ENCODE results near the gene TRAPPC10.
"Not testable (repeated sequence)": the region's sequence is repeated elsewhere in the genome, so short reads cannot be mapped to it uniquely, and the experiment has no call there.

Gene TRAPPC10

DNA sequence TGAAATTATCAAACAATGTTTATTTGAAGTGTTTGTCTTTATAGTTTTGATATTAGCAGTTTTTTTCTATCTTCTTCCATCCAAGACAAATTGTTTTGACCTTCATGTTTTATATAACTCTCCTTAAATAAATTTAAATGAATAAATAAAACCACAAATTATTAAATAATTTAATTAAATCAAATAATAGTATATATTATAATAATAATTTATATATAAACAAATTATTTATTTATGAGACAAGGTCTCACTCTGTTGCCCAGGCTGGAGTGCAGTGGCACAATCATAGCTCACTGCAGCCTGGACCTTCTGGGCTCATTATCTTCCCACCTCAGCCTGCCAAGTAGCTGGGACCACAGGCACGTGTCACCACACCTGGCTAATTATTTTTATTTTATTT, 82.7 kb downstream of the TRAPPC10 start:
- DNase-seq, result no peak

GRCh38 chr21:44098507-44098906, 86.4 kb downstream of the TRAPPC10 start:
- DNase-seq, result not testable (repeated sequence)

DNA sequence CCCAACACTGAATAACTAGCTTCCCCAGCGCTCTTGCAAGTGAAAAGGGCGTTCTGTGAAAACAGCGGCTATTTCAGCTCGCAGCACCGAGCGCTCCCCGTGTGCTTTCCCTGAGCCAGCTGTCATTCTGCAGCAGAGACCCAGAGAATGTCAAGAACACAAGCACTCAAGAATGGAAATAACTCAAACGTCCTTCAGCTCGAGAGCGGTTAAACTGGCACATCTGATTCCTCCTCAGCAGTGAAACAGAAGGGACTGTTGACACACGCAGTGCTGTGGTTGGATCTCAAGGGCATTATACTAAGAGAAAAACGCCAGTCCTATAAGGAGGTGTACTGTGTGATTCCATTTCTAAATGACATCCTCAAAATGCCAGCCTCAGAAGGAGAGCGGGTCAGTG, 86.9 kb downstream of the TRAPPC10 start:
- not testable (repeated sequence) for DNase-seq

- DNase-seq, result not testable (repeated sequence)
These were observed 95.0 kb downstream of the TRAPPC10 start, which contains the start of gene PWP2 for GRCh38 chr21:44107026-44107501. Gene PWP2 (plus strand): TSS chr21:44107399. CDS start chr21:44107417, 18 bp downstream.

DNA sequence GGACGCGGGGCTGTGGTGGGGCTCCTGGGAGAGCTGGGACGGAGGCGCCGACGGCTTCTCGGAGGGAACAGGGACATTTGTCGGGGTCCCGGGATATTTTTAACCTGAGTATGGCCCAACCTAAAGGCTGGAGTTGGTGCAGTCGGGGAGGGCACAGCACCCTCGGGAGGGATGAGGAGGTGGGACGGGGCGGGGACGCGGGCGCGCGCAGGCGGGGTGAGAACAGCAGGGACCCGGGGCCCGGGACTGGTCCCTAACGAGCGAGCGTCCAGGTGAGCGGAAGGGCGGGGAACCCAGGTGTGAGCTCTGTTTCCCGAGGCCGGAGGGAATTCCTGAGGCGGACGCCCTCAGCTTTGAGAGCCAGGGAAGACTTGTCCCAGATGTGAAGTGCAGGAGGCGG, 95.5 kb downstream of the TRAPPC10 start:
- DNase-seq, result not testable (repeated sequence)

GRCh38 chr21:44113702-44114371, 101.7 kb downstream of the TRAPPC10 start:
- DNase-seq, result not testable (repeated sequence)

- DNase-seq, result not testable (repeated sequence)
These were observed 110.0 kb downstream of the TRAPPC10 start for GRCh38 chr21:44122131-44122530.

GRCh38 chr21:44127827-44128226, 115.7 kb downstream of the TRAPPC10 start:
- DNase-seq, result not testable (repeated sequence)

DNA sequence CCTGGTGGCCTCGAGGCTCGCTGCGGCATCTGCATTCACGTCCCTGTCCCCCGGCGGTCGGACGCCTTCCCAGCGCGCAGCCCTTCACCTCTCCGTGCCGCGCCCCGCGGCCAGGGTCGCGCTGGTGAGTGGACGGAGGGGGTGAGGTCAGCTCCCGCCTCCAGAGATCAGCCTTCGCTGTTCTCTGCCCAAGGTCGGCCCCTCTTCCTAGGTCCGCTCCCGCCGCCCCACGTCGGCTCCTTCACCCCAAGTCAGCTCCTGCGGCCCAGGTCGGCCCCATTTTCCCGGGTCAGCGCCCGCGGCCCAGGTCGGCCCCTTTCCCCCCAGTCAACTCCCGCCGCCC, 121.6 kb downstream of the TRAPPC10 start:
- DNase-seq, result not testable (repeated sequence)

- DNase-seq, result not testable (repeated sequence)
These were observed 122.6 kb downstream of the TRAPPC10 start for GRCh38 chr21:44134732-44135131.

GRCh38 chr21:44138039-44138438, 125.9 kb downstream of the TRAPPC10 start:
- not testable (repeated sequence) for DNase-seq

DNA sequence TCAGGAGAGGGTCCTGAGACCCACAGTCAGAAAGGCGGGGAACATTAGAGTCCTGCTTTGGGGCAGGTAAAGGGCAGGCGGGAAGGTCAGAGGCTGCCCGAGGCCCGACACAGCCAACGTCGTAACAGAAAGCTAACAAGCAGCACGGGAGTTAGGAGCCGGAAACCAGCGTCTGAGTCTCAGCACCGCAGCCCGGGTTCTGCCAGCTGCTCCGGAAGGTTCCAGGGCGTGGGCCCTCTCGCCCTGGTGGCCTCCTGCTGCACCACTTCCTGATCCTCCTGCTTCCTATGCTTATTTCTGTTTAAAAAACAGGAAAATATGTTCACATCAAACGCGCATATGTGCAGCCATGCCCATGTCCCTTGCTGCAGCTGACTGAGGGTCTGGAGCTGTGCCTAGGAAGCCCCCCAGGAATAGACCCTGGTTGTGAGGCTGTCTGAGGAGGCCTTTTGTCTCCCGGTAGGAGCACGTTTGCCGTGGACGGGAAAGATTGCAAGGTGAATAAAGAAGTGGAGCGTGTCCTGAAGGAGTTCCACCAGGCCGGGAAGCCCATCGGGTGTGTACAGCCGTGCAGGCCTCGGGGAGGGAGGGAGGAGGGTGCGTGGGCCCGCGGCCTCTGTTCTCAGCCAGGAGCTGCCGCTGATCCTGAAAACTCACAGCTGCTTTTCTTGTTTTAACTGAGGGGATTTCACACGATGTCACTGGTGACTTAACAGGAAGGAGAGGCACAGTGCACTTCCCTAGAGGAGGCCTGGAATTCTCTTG, 127.9 kb downstream of the TRAPPC10 start:
- DNase-seq, result not testable (repeated sequence)

- not testable (repeated sequence) for DNase-seq
These were observed 128.4 kb downstream of the TRAPPC10 start for GRCh38 chr21:44140552-44140932.

- not testable (repeated sequence) for DNase-seq
These were observed 130.4 kb downstream of the TRAPPC10 start for GRCh38 chr21:44142470-44142869.

DNA sequence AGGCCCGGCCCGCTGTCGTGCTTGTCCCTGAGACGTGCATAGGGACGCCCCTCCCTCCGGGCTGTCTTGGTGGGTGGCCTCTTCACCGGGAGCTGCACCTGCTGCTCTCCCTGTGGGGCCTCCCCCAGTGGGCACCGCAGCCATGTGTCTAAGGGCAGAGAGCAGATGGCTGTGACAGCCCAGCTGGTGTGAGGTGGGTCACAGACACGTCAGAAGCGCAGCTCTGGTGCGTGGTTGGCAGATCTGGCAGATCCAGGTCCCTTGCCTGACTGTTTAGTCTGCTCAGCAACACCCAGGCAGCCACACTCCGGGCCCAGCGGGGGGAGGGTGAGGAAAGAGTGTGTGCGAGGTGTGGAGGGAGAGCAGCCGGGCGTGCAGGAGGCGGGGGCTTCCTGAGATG, 131.3 kb downstream of the TRAPPC10 start:
- DNase-seq, result not testable (repeated sequence)

- not testable (repeated sequence) for DNase-seq
These were observed 131.9 kb downstream of the TRAPPC10 start for GRCh38 chr21:44143996-44144395.

DNA sequence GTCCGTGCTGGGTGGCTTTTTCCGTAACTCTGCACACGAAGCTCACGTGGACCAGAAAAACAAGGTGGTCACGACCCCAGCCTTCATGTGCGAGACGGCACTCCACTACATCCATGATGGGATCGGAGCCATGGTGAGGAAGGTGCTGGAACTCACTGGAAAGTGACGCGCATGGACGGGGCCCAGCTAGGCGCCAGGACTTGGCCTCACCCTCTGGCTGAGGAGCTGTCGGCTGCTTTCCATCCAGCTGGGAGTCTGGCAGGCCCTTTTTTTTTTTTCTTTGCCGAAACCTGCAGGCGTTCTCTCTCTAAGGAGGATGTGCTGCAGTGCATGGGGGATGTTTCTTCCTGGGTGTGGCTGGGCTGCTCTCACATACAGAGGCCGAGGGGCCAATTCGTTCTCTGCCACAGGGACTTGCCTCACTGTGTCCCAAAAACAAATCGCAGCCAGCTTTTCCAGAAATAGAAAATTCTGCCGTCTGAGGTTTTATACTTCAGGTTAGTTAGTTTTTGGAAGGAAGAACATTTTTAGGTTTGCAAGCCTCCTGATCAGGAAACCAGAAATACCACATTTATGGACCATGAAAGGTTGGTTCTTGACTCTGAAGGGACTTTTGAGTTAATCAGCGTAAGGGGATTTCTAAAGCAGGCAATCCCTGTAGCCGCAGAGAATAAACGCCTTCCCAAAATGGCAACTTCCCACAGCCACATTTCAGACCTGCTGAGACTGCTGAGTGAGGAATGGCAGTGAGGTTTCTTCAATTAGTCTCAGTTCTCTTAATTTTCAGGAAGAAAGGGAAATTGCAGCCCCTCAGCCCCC, 132.9 kb downstream of the TRAPPC10 start:
- not testable (repeated sequence) for DNase-seq

DNA sequence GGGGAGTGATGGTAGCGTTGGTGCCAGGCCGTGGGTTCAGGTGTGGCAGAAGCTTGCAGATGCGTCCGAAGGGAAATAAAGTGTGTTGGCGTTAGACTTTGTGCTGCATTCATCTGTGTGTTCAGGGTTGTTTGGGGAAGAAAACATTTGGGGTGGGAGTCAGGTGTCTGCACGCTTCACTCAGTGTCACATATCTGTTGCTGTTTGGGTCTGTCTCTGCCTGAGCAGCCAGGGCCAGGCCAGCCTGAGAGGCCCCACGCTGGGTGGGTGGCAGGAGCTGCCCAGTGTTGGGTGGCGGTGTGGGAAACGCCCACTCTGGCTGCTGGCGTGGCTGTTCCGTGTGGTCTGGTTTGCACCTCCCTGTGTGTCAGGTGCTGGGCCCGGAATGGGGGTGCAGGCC, 133.5 kb downstream of the TRAPPC10 start:
- DNase-seq, result not testable (repeated sequence)

- not testable (repeated sequence) for DNase-seq
These were observed 135.0 kb downstream of the TRAPPC10 start for GRCh38 chr21:44147108-44147507.

GRCh38 chr21:44150255-44150654, 138.1 kb downstream of the TRAPPC10 start:
- not testable (repeated sequence) for DNase-seq

DNA sequence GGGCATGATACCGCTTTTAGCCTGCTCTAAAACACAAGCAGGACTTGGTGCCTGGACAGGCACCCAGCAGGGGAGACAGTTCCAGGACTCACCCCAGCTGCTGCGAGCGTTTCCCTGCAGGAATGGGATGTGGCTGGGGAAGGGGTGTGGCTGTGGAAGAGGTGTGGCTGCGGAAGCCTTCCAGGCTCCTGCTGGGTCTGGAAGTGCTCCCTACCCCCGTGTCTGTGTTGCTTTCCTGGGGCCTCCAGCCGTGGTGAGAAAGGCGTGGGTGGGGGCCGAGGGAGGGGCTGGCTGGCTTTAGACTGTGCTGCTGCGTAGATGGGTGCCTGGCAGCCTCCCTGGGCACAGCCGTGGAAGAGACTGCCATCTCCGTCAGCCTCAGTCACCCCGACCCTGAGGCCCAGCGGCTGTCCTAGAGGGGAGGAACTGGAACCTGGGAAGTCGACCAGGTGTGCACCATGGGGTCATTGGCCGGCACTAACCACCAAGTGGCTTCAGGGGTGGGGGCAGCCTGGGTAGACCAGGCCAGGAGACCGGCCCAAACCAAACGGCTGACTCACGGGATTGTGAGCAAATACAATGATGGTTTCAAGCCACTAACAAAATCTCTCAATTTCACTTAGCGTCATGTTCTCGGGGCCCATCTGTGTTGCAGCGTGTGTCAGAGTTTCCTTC, 141.2 kb downstream of the TRAPPC10 start:
- not testable (repeated sequence) for DNase-seq

GRCh38 chr21:44153889-44154228, 141.8 kb downstream of the TRAPPC10 start:
- DNase-seq, result not testable (repeated sequence)

- DNase-seq, result not testable (repeated sequence)
These were observed 142.7 kb downstream of the TRAPPC10 start for GRCh38 chr21:44154816-44155230.
